Epithelial cell of proximal tubule (primary cell): Measurements from ENCODE around the gene GPBP1L1. TPM values are rescaled to one million over a fixed set of nuclear protein-coding genes. Genes with fewer than 3 reads are reported as not detected.

Experiments used
- DNase-seq: peaks from one replicate; pipeline ENCODE4 v3.0.0-alpha.2; 2011; ENCODE audit warnings: low read depth
- H3K4me3 ChIP-seq: 2 replicates; pipeline ENCODE4 v1.5.1; 2011; ENCODE audit warnings: low read depth, mild to moderate bottlenecking, low read length
- CTCF ChIP-seq: conservative IDR thresholded peaks from 2 replicates; pipeline ENCODE4 v1.5.1; 2012; ENCODE audit warnings: low read depth, mild to moderate bottlenecking, low read length
- total RNA-seq: library from RNA; depleted of rRNA; stranded (reverse); fragments of >200 nt; gene quantifications from 2 replicates; pipeline ENCODE4 v1.2.3, GENCODE V29; 2015

Gene GPBP1L1
- total RNA-seq, 1 donor from 2014 or later, result 87.8 TPM

- peak; percentile 90 for DNase-seq
- peak overlapping the region; percentile 93 for H3K4me3 ChIP-seq
- no peak for TF ChIP-seq CTCF
Measured at GRCh38 chr1:45687014-45687753, 851 bp upstream of the GPBP1L1 start.

- TF ChIP-seq CTCF, result no peak
- H3K4me3 ChIP-seq, result peak overlapping the region; percentile 93
- DNase-seq, result no peak
Measured at GRCh38 chr1:45686015-45686287, 382 bp downstream of the GPBP1L1 start.

GRCh38 chr1:45685308-45686014, 872 bp downstream of the GPBP1L1 start:
- H3K4me3 ChIP-seq, result peak overlapping the region; percentile 93
- DNase-seq, result no peak
- TF ChIP-seq CTCF, result no peak

GRCh38 chr1:45684402-45684801, 1.9 kb downstream of the GPBP1L1 start:
- TF ChIP-seq CTCF, result no peak
- no peak for DNase-seq
- H3K4me3 ChIP-seq, result peak overlapping the region; percentile 93

- H3K4me3 ChIP-seq, result no peak overlapping the region
- no peak for DNase-seq
- no peak for TF ChIP-seq CTCF
Measured at GRCh38 chr1:45682942-45683341, 3.4 kb downstream of the GPBP1L1 start.

GRCh38 chr1:45679123-45679522, 7.2 kb downstream of the GPBP1L1 start:
- no peak for TF ChIP-seq CTCF
- DNase-seq, result no peak
- no peak overlapping the region for H3K4me3 ChIP-seq

GRCh38 chr1:45678489-45678888, 7.8 kb downstream of the GPBP1L1 start:
- no peak for TF ChIP-seq CTCF
- no peak overlapping the region for H3K4me3 ChIP-seq
- no peak for DNase-seq
